Stimulated activated effector memory CD8-positive, alpha-beta T cell treated with anti-CD3 and anti-CD28 coated beads, Interleukin-12 subunit alpha, Interleukin-12 subunit beta, amount 100 ng/mL, for 72 hours (primary cell): Measurements from ENCODE around the gene SCGB3A2.

ENCODE experiments used
- ATAC-seq: fragments of 150-1000 bp; cut with Tn5 transposase; 2 replicates; pipeline ENCODE4 v1.10.0; 2021
- DNase-seq, 2 donors: peaks; one replicate each; pipeline ENCODE4 v3.0.0; 2021 to 2022; ENCODE audit warnings: low spot score in 2 of 2
- H3K27ac Mint-ChIP-seq: one replicate; pipeline ENCODE4 v1.8.0; 2022; ENCODE audit warnings: mild to moderate bottlenecking, mixed read lengths
- H3K36me3 Mint-ChIP-seq: one replicate; pipeline ENCODE4 v1.8.0; 2022; ENCODE audit warnings: mild to moderate bottlenecking, mixed read lengths
- H3K4me1 Mint-ChIP-seq: one replicate; pipeline ENCODE4 v1.8.0; 2022; ENCODE audit warnings: mixed read lengths
- H3K4me3 Mint-ChIP-seq: one replicate; pipeline ENCODE4 v1.8.0; 2022; ENCODE audit warnings: mild to moderate bottlenecking, mixed read lengths
- H3K9me3 Mint-ChIP-seq: one replicate; pipeline ENCODE4 v1.8.0; 2022; ENCODE audit warnings: mixed read lengths

The SCGB3A2 gene, protein sequence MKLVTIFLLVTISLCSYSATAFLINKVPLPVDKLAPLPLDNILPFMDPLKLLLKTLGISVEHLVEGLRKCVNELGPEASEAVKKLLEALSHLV

DNA sequence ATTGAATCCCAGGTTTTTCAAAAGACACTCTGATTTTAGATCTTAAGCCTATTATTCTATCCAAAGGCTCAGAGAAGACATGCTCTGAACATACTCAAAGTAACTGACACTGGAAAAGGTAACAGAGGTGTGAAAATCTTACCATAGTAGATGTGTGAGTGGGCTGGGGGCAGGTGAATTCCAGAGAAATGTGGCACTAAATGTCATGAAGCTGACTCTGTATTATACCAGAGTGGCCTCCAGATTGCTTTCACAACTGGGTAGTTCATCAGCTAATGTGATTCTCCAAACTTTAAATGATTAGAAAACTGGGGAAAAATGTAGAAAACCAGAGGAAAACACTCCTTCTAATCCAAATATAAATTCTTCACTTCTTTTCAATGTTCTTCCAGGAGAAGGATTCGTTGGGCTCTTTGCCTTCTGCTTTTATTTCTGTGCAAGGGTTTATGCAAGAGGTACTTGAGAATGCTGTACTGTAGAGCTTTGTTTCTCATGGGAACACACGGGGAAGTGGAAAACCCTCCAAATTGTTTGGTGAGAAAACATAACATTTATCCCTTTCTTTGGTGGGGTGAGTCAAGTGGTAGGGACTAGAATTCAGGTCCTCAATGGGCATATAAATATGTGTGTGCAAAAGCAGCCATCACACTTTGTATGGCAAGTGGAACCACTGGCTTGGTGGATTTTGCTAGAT is at the start of gene SCGB3A2:
Gene SCGB3A2, plus strand, starts transcription at position 646 of the 694 bp plus-strand sequence. CDS start 93 bp downstream, outside the sequence.
- H3K27ac Mint-ChIP-seq: no peak within 1 kb of the TSS
- no peaks in the 10 kb centered on the region for H3K36me3 Mint-ChIP-seq
- H3K4me3 Mint-ChIP-seq: no peak within 1 kb of the TSS
- DNase-seq: no peak
- ATAC-seq: no peak
- H3K4me1 Mint-ChIP-seq: no peaks in the 10 kb centered on the region
- H3K9me3 Mint-ChIP-seq: no peaks in the 10 kb centered on the region

DNA sequence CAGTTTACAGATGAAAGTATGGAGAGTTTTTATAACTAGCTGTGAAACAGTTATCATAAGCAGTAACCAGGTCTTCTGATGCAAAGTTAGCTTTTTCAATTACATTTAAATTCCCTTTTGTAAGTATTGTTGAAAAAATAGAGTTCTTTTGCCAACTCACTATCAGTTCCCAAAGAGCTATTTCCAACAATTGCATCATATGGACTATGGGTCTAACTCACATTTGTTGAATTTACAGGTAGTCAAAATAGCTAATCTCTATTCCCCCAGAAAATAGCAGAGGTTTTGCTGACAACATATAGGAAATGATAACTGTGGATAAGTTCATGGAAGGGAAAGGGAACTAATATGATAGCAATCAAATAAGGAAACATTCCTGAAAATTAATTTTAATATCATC is 48.5 kb upstream of the SCGB3A2 start:
- H3K36me3 Mint-ChIP-seq: no peaks in the 10 kb centered on the region
- H3K9me3 Mint-ChIP-seq: no peaks in the 10 kb centered on the region
- ATAC-seq: no peak
- DNase-seq: no peak
- no peaks in the 10 kb centered on the region for H3K4me1 Mint-ChIP-seq
- H3K4me3 Mint-ChIP-seq: no peak overlapping the region
- H3K27ac Mint-ChIP-seq: no peak overlapping the region

DNA sequence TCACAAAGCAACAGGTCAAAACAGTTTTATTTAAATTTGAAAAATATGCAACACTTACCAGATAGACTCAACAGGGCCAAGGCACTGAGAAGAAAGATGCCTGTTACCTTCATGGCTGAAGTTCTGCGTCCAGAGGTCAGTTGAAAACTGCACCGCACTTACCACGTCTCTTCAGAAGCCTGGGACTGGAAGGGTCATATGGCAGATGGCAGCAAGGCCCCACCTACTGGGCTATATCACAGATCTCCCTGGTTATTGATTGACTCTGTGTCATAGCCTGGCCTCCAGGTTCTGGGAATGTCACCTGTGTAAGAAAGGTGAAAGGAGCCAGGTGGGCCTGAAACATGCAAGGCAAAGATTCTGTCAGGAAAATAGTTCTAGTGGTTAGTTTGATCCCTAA is 47.0 kb upstream of the SCGB3A2 start, which contains the start of gene SPINK1:
Gene SPINK1, minus strand, starts transcription at position 207 of the 400 bp plus-strand sequence. Its CDS starts 94 bp downstream, at position 113.
- H3K4me1 Mint-ChIP-seq: no peaks in the 10 kb centered on the region
- no peaks in the 10 kb centered on the region for H3K36me3 Mint-ChIP-seq
- H3K4me3 Mint-ChIP-seq: no peak within 1 kb of the TSS
- no peaks in the 10 kb centered on the region for H3K9me3 Mint-ChIP-seq
- ATAC-seq (no peak), DNase-seq (no peak)
- H3K27ac Mint-ChIP-seq: no peak within 1 kb of the TSS

GRCh38 chr5:147832541-147832940 is 46.0 kb upstream of the SCGB3A2 start:
- Mint-ChIP-seq H3K9me3 (no peaks in the 10 kb centered on the region), H3K4me1 (no peaks in the 10 kb centered on the region), H3K36me3 (no peaks in the 10 kb centered on the region), H3K4me3 (no peak overlapping the region), H3K27ac (no peak overlapping the region)
- no peak for ATAC-seq
- DNase-seq: no peak

DNA sequence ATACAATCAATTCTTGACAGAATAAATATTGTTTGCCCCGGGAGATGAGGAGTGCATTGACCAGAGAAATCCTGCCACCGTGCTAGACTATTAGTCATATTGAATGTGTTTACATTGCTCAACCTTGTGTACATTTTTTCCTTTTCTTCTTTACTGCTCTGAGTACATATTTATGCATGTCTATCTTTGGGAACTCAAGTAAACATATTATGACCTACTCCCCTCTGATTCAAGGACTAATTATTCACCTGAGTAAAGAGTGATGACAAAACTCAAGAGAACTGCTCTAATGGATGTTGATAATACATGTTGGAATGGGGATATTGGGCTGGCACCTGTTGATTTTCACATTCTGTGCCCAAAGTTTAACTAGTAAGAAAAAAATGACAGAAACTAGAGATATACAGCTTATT is 43.1 kb upstream of the SCGB3A2 start:
- ATAC-seq (no peak), DNase-seq (no peak)
- Mint-ChIP-seq H3K4me1 (no peaks in the 10 kb centered on the region), H3K36me3 (no peaks in the 10 kb centered on the region), H3K9me3 (no peaks in the 10 kb centered on the region), H3K4me3 (no peak overlapping the region), H3K27ac (no peak overlapping the region)

- H3K27ac Mint-ChIP-seq: no peak overlapping the region
- no peaks in the 10 kb centered on the region for H3K36me3 Mint-ChIP-seq
- ATAC-seq: no peak
- DNase-seq: no peak
- H3K4me3 Mint-ChIP-seq: no peak overlapping the region
- no peaks in the 10 kb centered on the region for H3K9me3 Mint-ChIP-seq
- no peaks in the 10 kb centered on the region for H3K4me1 Mint-ChIP-seq
These were observed 42.1 kb upstream of the SCGB3A2 start for GRCh38 chr5:147836439-147836838.

- no peaks in the 10 kb centered on the region for H3K4me1 Mint-ChIP-seq
- no peak overlapping the region for H3K4me3 Mint-ChIP-seq
- no peak overlapping the region for H3K27ac Mint-ChIP-seq
- no peak for ATAC-seq
- DNase-seq: no peak
- H3K9me3 Mint-ChIP-seq: no peaks in the 10 kb centered on the region
- H3K36me3 Mint-ChIP-seq: no peaks in the 10 kb centered on the region
These were observed 35.6 kb upstream of the SCGB3A2 start for GRCh38 chr5:147842869-147843268.

GRCh38 chr5:147844846-147845245 is 33.7 kb upstream of the SCGB3A2 start:
- DNase-seq (no peak), ATAC-seq (no peak)
- no peaks in the 10 kb centered on the region for H3K9me3 Mint-ChIP-seq
- H3K27ac Mint-ChIP-seq: no peak overlapping the region
- H3K4me1 Mint-ChIP-seq: no peaks in the 10 kb centered on the region
- H3K36me3 Mint-ChIP-seq: no peaks in the 10 kb centered on the region
- no peak overlapping the region for H3K4me3 Mint-ChIP-seq

DNA sequence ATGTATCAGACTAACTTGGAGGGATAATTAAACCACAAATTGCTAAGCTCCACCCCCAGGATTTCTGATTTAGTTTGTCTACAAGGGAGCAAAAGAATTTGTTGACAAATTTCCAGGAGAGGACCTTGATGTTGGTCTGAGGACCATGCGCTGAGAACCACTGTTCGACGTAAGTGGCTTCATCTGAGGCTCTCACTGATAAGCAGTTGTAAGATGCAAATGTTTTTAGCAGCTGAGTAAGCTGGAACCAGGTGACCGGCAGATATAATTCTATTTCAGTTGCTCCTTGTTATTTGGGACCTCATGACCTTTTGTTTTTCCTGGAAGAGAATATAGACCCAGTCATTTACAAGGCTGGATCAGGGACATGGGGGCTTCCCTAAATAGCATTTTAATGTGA is 32.9 kb upstream of the SCGB3A2 start:
- no peaks in the 10 kb centered on the region for H3K36me3 Mint-ChIP-seq
- DNase-seq: no peak
- no peak for ATAC-seq
- no peak overlapping the region for H3K4me3 Mint-ChIP-seq
- H3K27ac Mint-ChIP-seq: no peak overlapping the region
- no peaks in the 10 kb centered on the region for H3K9me3 Mint-ChIP-seq
- no peaks in the 10 kb centered on the region for H3K4me1 Mint-ChIP-seq

GRCh38 chr5:147849226-147849625 is 29.3 kb upstream of the SCGB3A2 start:
- no peak for ATAC-seq
- H3K27ac Mint-ChIP-seq: no peak overlapping the region
- no peaks in the 10 kb centered on the region for H3K36me3 Mint-ChIP-seq
- H3K9me3 Mint-ChIP-seq: no peaks in the 10 kb centered on the region
- no peak for DNase-seq
- H3K4me1 Mint-ChIP-seq: no peaks in the 10 kb centered on the region
- H3K4me3 Mint-ChIP-seq: no peak overlapping the region

GRCh38 chr5:147851578-147851977 is 26.9 kb upstream of the SCGB3A2 start:
- no peaks in the 10 kb centered on the region for H3K36me3 Mint-ChIP-seq
- no peak for ATAC-seq
- no peaks in the 10 kb centered on the region for H3K9me3 Mint-ChIP-seq
- no peak overlapping the region for H3K27ac Mint-ChIP-seq
- H3K4me3 Mint-ChIP-seq: no peak overlapping the region
- DNase-seq: no peak
- no peaks in the 10 kb centered on the region for H3K4me1 Mint-ChIP-seq

- H3K27ac Mint-ChIP-seq: no peak overlapping the region
- DNase-seq: no peak
- peak; percentile 31 for ATAC-seq
- no peak overlapping the region for H3K4me3 Mint-ChIP-seq
- H3K9me3 Mint-ChIP-seq: no peaks in the 10 kb centered on the region
- no peaks in the 10 kb centered on the region for H3K36me3 Mint-ChIP-seq
- H3K4me1 Mint-ChIP-seq: no peaks in the 10 kb centered on the region
These were observed 26.1 kb upstream of the SCGB3A2 start for GRCh38 chr5:147852365-147852764.

- no peak overlapping the region for H3K27ac Mint-ChIP-seq
- DNase-seq: no peak
- no peaks in the 10 kb centered on the region for H3K36me3 Mint-ChIP-seq
- no peaks in the 10 kb centered on the region for H3K4me1 Mint-ChIP-seq
- no peaks in the 10 kb centered on the region for H3K9me3 Mint-ChIP-seq
- H3K4me3 Mint-ChIP-seq: no peak overlapping the region
- no peak for ATAC-seq
These were observed 25.0 kb upstream of the SCGB3A2 start for GRCh38 chr5:147853372-147853987.

- H3K4me1 Mint-ChIP-seq: no peaks in the 10 kb centered on the region
- ATAC-seq: no peak
- H3K4me3 Mint-ChIP-seq: no peak overlapping the region
- no peak overlapping the region for H3K27ac Mint-ChIP-seq
- no peaks in the 10 kb centered on the region for H3K9me3 Mint-ChIP-seq
- DNase-seq: no peak
- H3K36me3 Mint-ChIP-seq: no peaks in the 10 kb centered on the region
These were observed 24.2 kb upstream of the SCGB3A2 start for GRCh38 chr5:147854331-147854730.

- no peak overlapping the region for H3K27ac Mint-ChIP-seq
- H3K4me3 Mint-ChIP-seq: no peak overlapping the region
- DNase-seq (no peak), ATAC-seq (no peak)
- H3K4me1 Mint-ChIP-seq: no peaks in the 10 kb centered on the region
- no peaks in the 10 kb centered on the region for H3K36me3 Mint-ChIP-seq
- no peaks in the 10 kb centered on the region for H3K9me3 Mint-ChIP-seq
These were observed 23.4 kb upstream of the SCGB3A2 start for GRCh38 chr5:147854894-147855773.
